ENCODE measurements around the gene NUP42.
"Not testable (repeated sequence)": the region's sequence is repeated elsewhere in the genome, so short reads cannot be mapped to it uniquely, and the experiment has no call there.

The NUP42 gene

DNA sequence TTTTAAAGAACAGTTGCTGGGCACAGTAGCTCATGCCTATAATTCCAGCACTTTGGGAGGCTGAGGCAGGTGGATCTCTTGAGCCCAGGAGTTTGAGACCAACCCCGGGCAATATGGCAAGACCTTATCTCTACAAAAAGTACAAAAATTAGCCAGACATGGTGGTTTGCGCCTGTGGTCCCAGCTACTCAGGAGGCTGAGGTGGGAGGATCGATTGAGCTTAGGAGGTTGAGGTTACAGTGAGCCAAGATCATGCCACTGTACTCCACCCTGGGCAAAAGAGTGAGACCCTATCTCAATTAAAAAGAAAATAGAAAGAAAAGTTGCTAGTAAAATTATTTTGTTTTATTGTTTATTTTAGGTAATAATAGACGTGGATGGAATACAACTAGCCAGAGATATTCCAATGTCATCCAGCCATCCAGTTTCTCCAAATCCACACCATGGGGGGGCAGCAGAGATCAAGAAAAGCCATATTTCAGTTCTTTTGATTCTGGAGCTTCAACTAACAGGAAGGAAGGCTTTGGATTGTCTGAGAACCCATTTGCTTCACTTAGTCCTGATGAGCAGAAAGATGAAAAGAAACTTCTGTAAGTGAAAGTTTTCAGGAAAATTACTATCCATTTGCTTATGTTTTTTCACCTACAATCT, 3.0 kb downstream of the NUP42 start:
- no peak overlapping the region for H3K27ac Mint-ChIP-seq
- peaks cover 9% of the 10 kb centered on the region for H3K36me3 Mint-ChIP-seq
- peaks cover 44% of the 10 kb centered on the region for H3K4me1 Mint-ChIP-seq (ENCODE audit: low read depth)

DNA sequence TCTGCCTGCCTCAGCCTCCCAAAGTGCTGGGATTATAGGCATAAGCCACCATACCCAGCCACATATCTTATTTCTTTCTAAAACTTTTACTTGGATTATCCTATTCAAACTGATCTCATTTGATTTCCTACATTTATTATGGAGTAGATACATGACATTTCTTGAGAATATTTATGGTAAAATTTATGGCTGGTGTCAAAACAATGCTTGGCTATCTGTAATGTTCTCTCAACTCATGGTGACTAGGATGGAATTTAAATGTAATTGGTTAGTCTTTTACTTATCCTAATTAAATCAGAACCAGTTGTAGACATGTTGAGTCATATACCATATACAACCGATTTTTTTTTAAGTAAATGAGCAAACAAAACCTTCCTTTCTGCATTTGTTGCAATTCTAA, 4.1 kb downstream of the NUP42 start:
- H3K4me3 Mint-ChIP-seq = peak overlapping the region; percentile 10
- H3K27ac Mint-ChIP-seq = no peak overlapping the region
- H3K36me3 Mint-ChIP-seq = peaks cover 12% of the 10 kb centered on the region
- peaks cover 38% of the 10 kb centered on the region for H3K4me1 Mint-ChIP-seq (ENCODE audit: low read depth)
- H3K27me3 Mint-ChIP-seq = no peaks in the 10 kb centered on the region
- no peaks in the 10 kb centered on the region for H3K9me3 Mint-ChIP-seq (ENCODE audit: low read depth)

More for the DNA sequence above, 3.0 kb downstream of the NUP42 start:
- Mint-ChIP-seq H3K9me3 (ENCODE audit: low read depth) (no peaks in the 10 kb centered on the region), H3K4me3 (peak overlapping the region; percentile 3), H3K27me3 (no peaks in the 10 kb centered on the region)

DNA sequence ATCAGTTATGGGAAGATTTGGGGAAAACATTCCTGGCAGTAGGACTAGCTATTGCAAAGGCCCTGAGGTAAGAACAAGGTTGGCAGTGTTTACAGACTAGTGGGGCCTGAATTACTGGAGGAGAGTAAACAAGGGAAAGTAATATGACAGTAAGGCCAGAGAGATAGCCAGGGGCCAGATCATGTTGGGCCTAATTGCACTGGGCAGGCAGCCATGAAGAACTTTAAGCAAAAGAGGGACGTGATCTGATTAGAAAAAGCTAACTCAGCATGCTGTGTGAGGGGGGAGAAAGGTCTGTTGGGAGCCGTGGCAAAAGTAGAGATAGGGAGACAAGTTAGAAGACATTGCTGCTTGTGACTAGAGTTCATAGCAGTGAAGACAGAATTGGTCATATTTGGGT, 9.2 kb downstream of the NUP42 start:
- Mint-ChIP-seq H3K27ac (no peak overlapping the region), H3K27me3 (no peaks in the 10 kb centered on the region), H3K36me3 (peaks cover 11% of the 10 kb centered on the region), H3K4me3 (no peak overlapping the region), H3K4me1 (ENCODE audit: low read depth) (peaks cover 10% of the 10 kb centered on the region), H3K9me3 (ENCODE audit: low read depth) (no peaks in the 10 kb centered on the region)

DNA sequence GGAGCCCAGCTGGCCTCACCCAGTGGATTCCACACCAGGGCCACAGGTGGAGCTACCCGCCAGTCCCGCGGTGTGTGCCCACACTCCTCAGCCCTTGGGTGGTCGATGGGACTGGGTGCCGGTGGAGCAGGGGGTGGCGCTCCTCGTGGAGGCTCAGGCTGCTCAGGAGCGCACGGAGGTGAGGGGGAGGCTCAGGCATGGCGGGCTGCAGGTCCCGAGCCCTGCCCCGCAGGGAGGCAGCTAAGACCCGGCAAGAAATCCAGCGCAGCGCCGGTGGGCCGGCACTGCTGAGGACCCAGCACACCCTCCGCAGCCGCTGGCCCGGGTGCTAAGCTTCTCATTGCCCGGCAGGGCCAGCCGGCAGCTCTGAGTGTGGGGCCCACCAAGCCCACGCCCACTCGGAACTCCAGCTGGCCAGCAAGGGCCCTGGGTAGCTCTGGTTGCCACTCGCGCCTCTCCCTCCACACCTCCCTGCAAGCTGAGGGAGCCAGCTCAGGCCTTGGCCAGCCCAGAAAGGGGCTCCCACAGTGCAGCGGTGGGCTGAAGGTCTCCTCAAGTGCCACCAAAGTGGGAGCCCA, 11.9 kb downstream of the NUP42 start:
- not testable (repeated sequence) for H3K27ac Mint-ChIP-seq; H3K9me3 Mint-ChIP-seq (ENCODE audit: low read depth); H3K4me1 Mint-ChIP-seq (ENCODE audit: low read depth); H3K4me3 Mint-ChIP-seq; H3K27me3 Mint-ChIP-seq
- H3K36me3 Mint-ChIP-seq = peaks cover 15% of the 10 kb centered on the region

DNA sequence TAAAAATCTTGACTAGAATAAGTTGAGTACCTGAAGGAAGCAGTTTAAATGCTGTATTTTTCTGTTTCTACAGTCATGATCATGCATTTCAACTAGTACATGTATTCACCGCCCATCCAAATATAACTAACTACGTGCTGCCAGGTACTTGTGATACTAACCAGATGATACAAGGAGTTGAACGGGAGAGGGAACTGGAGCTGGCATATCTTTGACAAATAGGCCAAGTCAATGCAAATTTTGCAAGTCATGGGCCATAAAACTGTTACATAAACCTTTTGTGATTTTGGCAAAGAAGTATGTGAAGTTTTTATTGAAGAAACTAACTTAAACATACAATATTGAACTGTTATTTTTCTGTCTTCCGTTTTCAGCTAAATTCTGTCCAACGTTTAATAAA, 14.5 kb downstream of the NUP42 start:
- no peak overlapping the region for H3K4me3 Mint-ChIP-seq
- no peaks in the 10 kb centered on the region for H3K27me3 Mint-ChIP-seq

DNA sequence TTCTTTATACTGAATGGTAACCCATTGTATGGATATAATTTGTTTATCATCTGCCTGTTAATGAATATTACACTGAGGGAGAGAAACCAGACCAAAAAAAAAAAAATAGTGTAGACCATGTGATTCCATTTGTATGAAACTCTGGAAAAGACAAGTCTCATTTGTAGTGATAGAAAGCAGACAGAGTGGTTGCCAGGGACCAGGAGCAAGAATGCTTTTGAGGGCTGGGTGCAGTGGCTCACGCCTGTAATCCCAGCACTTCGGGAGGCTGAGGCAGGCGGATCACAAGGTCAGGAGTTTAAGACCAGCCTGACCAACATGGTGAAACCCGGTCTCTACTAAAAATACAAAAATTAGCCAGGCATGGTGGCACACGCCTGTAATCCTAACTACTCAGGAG, 15.9 kb downstream of the NUP42 start:
- not testable (repeated sequence) for H3K4me3 Mint-ChIP-seq

More for the DNA sequence above, 14.5 kb downstream of the NUP42 start:
- no peaks in the 10 kb centered on the region for H3K9me3 Mint-ChIP-seq (ENCODE audit: low read depth)
- H3K27ac Mint-ChIP-seq = peak overlapping the region; percentile 29
- H3K4me1 Mint-ChIP-seq (ENCODE audit: low read depth) = peaks cover under 1% of the 10 kb centered on the region
- peaks cover 13% of the 10 kb centered on the region for H3K36me3 Mint-ChIP-seq

DNA sequence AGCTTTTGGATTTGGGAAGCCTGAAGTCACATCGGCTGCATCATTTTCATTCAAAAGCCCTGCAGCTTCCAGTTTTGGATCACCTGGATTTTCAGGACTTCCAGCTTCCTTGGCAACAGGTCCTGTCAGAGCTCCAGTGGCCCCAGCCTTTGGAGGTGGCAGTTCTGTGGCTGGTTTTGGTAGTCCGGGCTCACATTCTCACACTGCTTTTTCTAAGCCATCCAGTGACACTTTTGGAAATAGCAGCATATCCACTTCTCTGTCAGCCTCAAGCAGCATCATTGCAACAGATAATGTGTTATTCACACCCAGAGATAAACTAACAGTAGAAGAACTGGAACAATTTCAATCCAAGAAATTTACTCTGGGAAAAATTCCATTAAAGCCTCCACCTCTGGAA, 18.5 kb downstream of the NUP42 start:
- H3K36me3 Mint-ChIP-seq = peaks cover 35% of the 10 kb centered on the region
- no peak overlapping the region for H3K4me3 Mint-ChIP-seq
- H3K4me1 Mint-ChIP-seq (ENCODE audit: low read depth) = peaks cover under 1% of the 10 kb centered on the region
- H3K9me3 Mint-ChIP-seq (ENCODE audit: low read depth) = no peaks in the 10 kb centered on the region
- no peak overlapping the region for H3K27ac Mint-ChIP-seq
- H3K27me3 Mint-ChIP-seq = peaks cover 3% of the 10 kb centered on the region

More for the DNA sequence above, 15.9 kb downstream of the NUP42 start:
- not testable (repeated sequence) for H3K4me1 Mint-ChIP-seq (ENCODE audit: low read depth); H3K27me3 Mint-ChIP-seq; H3K9me3 Mint-ChIP-seq (ENCODE audit: low read depth)
- Mint-ChIP-seq H3K27ac (peak overlapping the region; percentile 4), H3K36me3 (peaks cover 17% of the 10 kb centered on the region)

DNA sequence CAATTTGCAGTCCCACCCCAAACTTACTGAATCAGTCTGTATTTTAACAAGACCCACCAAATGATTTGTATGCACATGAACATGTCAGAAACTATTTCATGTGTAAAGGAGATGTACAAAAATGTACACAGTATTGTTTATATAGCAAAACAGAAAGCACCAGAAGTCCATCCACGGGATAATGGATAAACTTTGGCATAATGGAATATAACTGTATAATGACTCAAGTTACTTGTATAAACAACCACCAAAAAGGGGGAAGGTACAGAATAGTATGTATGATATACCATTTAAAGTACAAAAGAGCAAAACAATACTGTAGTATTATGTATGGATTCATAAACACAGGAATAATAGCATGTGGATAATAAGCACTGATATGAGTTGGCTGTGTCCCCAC, 22.4 kb downstream of the NUP42 start:
- Mint-ChIP-seq H3K9me3 (ENCODE audit: low read depth) (no peaks in the 10 kb centered on the region), H3K27me3 (peaks cover 22% of the 10 kb centered on the region), H3K27ac (no peak overlapping the region), H3K36me3 (peaks cover 31% of the 10 kb centered on the region), H3K4me3 (no peak overlapping the region), H3K4me1 (ENCODE audit: low read depth) (peaks cover 5% of the 10 kb centered on the region)

DNA sequence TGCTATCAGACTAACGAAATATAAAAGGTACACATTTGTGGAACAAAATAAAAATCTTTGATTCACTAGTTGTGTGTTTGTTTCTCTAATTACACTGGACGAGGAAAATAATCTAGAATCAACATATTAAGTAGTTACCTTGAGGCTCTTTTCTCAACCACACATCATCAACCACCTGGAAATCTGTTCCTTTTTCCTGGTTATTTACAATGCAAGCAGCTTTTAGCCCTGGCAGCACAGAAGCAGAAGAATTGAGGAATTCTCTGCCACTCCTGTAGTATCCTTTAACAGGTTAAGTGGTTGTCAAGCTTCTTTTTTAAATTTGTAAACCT, 23.7 kb downstream of the NUP42 start:
- H3K36me3 Mint-ChIP-seq = peaks cover 26% of the 10 kb centered on the region
- peaks cover 5% of the 10 kb centered on the region for H3K4me1 Mint-ChIP-seq (ENCODE audit: low read depth)
- no peak overlapping the region for H3K27ac Mint-ChIP-seq
- no peak overlapping the region for H3K4me3 Mint-ChIP-seq
- no peaks in the 10 kb centered on the region for H3K9me3 Mint-ChIP-seq (ENCODE audit: low read depth)
- peaks cover 29% of the 10 kb centered on the region for H3K27me3 Mint-ChIP-seq

DNA sequence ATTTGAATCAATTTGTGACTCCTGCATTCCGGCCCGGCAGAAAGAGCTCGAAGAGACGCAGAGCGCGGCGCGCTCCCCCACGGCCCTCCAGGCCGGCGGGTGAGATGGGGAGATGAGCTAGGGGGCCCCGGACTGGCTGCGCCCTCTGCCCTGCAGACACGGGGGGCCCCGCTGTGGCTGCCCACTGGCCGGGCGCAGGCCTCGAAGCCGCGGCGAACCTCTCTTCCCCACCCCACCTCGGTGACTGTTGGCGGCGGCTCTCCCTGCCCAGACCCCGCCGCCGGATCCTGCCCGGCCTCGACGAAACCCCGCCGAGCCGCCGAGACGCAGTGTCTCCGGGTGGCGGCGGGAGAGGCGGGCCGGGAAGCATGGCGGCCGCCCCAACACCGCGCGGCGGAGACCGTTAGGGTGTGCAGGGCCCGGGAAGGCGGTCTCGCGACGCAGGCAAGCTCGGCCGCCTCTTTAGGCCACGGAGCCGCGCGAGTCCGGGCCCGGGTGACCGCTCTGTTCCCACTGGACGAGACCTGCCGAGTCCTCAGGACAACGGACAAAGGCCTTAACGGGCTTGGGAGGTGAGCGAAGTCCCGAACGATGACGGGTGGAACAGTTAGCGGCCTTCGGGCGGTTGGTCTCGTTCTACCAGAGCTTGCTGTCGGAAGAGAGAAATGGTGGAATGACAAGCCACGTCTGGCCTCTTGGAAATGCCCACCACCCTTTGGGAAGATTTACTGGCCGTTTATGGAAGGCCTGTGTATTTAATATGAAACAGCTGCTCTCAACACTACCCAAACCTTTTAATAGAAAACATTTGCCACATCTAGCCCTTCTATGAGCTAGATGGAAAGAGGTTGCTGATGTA, 24.3 kb downstream of the NUP42 start:
- peaks cover 29% of the 10 kb centered on the region for H3K27me3 Mint-ChIP-seq
- H3K9me3 Mint-ChIP-seq (ENCODE audit: low read depth) = no peaks in the 10 kb centered on the region
- peaks cover 5% of the 10 kb centered on the region for H3K4me1 Mint-ChIP-seq (ENCODE audit: low read depth)
- H3K36me3 Mint-ChIP-seq = peaks cover 26% of the 10 kb centered on the region
- no peak overlapping the region for H3K27ac Mint-ChIP-seq
- H3K4me3 Mint-ChIP-seq = no peak overlapping the region

DNA sequence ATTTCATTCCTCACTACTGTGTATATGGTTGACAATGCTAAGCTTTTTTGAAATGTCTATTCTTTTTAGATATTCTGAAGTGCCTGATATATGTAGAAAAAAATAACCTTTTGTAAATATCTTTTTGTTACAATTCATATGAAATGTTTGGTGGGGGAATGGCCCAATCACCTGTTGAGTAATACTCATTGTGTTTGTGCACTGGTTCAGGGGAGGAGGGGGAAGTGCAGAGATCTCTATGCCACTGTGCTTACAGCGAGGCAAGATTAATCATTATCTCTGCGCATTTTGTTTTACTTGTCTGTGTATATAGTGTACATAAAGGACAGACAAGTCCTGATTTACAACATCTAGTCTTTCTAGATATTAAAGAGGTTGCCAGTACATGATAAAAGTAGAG, 25.2 kb downstream of the NUP42 start:
- Mint-ChIP-seq H3K9me3 (ENCODE audit: low read depth) (no peaks in the 10 kb centered on the region), H3K27me3 (peaks cover 29% of the 10 kb centered on the region), H3K4me1 (ENCODE audit: low read depth) (peaks cover 5% of the 10 kb centered on the region), H3K36me3 (peaks cover 22% of the 10 kb centered on the region), H3K4me3 (no peak overlapping the region), H3K27ac (no peak overlapping the region)

DNA sequence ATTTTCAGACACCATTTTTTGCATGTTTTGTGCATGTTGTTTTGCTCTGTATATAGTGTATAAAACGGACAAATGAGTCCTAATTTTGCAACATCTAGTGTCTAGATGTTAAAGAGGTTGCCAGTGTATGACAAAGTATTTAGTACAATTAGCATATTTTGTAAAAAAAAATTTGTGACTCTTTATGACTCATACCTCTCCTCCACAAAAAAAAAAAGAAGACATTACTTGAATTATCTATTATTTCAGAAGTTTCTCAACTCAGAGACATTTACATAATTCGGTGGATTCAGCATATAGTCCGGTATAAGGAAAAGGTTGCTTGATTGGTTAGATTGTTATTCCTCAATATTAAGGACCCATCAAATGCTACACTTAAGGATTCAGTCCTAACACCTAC, 26.0 kb downstream of the NUP42 start:
- Mint-ChIP-seq H3K4me1 (ENCODE audit: low read depth) (peaks cover 5% of the 10 kb centered on the region), H3K9me3 (ENCODE audit: low read depth) (no peaks in the 10 kb centered on the region), H3K27me3 (peaks cover 29% of the 10 kb centered on the region), H3K36me3 (peaks cover 22% of the 10 kb centered on the region), H3K27ac (no peak overlapping the region), H3K4me3 (no peak overlapping the region)

DNA sequence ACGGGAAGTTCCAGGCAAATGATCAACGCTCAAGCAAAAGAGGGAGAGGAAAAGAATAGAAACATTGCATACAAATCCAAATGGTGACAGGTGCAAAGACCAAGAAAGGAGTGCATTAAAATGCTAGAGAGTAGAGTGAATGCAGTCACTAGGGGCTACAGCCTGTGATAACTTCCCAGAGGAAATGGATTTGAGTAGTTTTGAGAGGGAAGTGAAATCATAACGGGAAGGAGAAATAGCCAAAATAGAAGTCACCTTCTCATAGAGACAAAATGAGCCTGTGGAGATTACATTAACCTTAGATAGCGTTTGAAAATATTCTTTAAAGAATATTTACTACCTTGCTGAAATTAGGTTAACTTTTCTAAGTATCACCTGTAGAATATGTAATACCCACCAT, 26.5 kb downstream of the NUP42 start:
- peaks cover 29% of the 10 kb centered on the region for H3K27me3 Mint-ChIP-seq

DNA sequence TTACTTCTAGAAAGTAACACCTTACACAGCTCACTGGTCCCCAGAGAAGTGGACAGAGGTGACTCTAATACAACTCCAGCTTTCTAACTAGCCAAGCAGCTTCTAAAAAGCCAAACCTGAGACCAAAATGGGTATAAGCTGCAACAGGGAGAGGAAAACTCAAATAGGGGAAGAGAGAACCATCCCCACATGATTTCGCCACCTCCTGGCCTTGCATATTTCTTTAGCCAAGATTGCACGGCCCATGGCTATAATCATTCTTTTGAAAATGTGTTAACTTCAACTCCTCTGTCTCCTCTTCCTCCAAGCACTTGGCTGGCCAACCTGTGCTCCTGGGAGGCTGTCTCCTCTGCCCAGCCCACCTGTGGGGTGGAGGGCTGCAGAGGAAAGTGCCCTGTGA, 28.7 kb downstream of the NUP42 start:
- no peaks in the 10 kb centered on the region for H3K9me3 Mint-ChIP-seq (ENCODE audit: low read depth)
- H3K4me1 Mint-ChIP-seq (ENCODE audit: low read depth) = peaks cover 2% of the 10 kb centered on the region
- H3K27me3 Mint-ChIP-seq = peaks cover 24% of the 10 kb centered on the region
- H3K36me3 Mint-ChIP-seq = peaks cover 2% of the 10 kb centered on the region
- no peak overlapping the region for H3K4me3 Mint-ChIP-seq
- H3K27ac Mint-ChIP-seq = no peak overlapping the region

More for the DNA sequence above, 26.5 kb downstream of the NUP42 start:
- peaks cover 20% of the 10 kb centered on the region for H3K36me3 Mint-ChIP-seq
- H3K27ac Mint-ChIP-seq = no peak overlapping the region
- H3K4me1 Mint-ChIP-seq (ENCODE audit: low read depth) = peaks cover 5% of the 10 kb centered on the region
- no peaks in the 10 kb centered on the region for H3K9me3 Mint-ChIP-seq (ENCODE audit: low read depth)
- H3K4me3 Mint-ChIP-seq = no peak overlapping the region

DNA sequence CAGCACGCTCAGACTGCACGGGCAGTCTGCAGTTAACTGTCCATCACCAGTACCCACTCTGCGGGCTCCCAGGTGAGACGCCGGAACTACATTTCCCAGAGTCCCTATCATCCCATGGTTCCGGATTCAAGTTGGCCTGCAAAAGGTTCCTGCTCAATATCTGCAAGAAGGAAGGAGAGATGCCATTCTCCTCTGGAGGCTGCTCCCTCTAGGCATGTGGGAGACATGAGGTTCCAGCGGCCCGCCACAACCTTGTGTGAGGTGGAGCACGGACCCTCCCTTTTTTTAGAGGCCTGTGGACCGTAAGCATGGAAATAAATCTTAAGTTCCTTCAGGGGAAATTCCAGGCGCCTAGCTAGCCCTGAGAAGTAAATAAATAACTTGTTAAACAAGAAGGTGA, 29.7 kb downstream of the NUP42 start:
- no peak overlapping the region for H3K4me3 Mint-ChIP-seq
- H3K9me3 Mint-ChIP-seq (ENCODE audit: low read depth) = no peaks in the 10 kb centered on the region
- H3K4me1 Mint-ChIP-seq (ENCODE audit: low read depth) = no peaks in the 10 kb centered on the region
- H3K36me3 Mint-ChIP-seq = no peaks in the 10 kb centered on the region
- H3K27ac Mint-ChIP-seq = no peak overlapping the region
- H3K27me3 Mint-ChIP-seq = peaks cover 19% of the 10 kb centered on the region
